ENCODE data around the gene PPP2R3A. TPM values are rescaled to one million over a fixed set of nuclear protein-coding genes. Genes with fewer than 3 reads are reported as not detected.

PPP2R3A gene
- polyA plus RNA-seq, 3 donors = 19.7 to 24.6 (median 21.3) TPM

DNA sequence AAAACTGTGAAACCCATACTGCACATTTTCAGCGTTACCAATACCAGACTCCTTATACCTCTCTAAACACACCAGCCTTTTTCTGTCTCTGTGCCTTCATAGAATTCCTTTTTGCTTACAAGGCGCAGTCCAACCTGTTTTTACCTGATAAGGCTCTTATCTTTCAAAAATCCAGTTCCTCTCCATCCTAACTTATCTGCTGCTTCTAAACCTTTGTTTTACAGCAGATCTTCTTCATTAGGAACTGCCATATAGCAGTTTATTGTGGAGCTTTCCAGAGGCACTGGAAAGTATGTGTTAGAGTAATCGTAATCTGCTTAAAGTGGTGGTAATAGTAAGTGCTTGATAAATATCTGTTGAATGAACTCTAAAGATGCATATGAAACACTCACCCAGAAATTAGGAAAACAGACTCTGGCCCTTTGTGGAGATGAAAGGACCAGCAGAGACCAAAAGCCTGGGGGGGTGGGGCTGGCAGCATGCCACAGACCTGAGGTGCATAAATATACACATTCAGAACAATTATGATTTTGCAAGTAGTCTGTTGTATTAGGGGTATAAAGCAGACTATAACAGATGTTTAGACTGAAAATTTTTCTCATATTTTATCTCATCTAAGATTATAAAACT lies 29.3 kb downstream of the PPP2R3A start:
- no peak for DNase-seq (ENCODE audit: extremely low read depth in 1 of 11, low read depth in 9 of 11, low spot score in 4 of 11)

- no peak for DNase-seq (ENCODE audit: extremely low read depth in 1 of 11, low read depth in 9 of 11, low spot score in 4 of 11)
Measured at GRCh38 chr3:135995766-135996165, 30.2 kb downstream of the PPP2R3A start.

GRCh38 chr3:135997554-135998320 lies 32.2 kb downstream of the PPP2R3A start:
- no peak for DNase-seq (ENCODE audit: extremely low read depth in 1 of 11, low read depth in 9 of 11, low spot score in 4 of 11)

DNA sequence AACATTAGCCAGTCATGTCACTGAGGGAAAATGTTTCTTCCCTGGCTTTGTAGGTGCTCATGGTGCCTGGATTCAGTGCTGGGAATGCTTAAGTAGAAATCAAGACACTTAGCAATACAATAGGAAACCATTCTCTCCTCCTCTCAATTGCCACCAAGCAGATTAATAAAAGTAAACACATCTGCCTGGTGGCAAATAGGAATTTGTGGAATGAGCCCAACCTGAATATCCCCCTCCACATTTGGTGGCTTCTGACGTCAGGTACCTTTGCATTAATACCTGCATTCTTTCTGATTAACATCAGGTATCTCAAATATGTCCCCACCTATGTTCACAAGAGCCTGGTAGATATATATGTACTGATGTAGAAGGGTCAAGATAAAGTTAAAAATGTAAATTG lies 42.7 kb downstream of the PPP2R3A start:
- DNase-seq (ENCODE audit: extremely low read depth in 1 of 11, low read depth in 9 of 11, low spot score in 4 of 11) = no peak

- DNase-seq (ENCODE audit: extremely low read depth in 1 of 11, low read depth in 9 of 11, low spot score in 4 of 11) = no peak
Measured at GRCh38 chr3:136008732-136009470, 43.4 kb downstream of the PPP2R3A start.

DNA sequence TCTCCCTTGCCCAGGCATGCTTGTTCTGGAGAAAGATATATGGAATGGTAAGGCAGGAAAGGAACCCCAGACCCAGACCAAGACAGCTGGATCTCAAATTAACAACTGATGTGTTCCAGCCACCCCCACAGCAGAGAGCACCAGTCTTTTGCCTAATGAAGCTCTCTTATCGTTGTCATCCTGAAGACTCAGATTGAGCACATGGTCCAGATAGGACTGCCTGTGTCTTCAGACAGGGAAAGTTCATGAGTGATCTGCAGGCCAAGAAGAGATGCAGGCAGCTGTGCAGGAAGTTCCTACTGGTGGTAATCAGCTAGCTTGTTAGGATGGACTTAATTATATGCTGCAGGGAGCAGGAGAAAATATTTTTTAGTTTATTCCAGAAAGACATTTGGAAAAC lies 53.3 kb downstream of the PPP2R3A start:
- no peak for DNase-seq (ENCODE audit: extremely low read depth in 1 of 11, low read depth in 9 of 11, low spot score in 4 of 11)

DNA sequence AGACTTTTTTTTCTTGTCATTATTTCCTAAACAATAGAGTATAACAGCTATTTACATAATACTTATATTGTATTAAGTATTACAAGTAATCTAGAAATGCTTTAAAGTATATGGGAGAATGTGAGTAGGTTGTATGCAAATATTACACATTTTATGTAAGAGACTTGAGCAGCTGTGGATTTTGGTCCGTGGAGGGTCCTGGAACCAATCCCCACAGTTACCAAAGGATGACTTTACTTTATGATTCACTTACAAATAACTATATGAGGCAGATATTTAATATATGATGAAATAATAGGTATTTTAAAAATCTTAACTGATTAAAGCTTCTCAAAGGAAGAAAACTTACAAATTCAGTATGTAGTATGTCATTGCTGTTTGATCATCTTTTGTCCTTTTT lies 56.3 kb downstream of the PPP2R3A start:
- no peak for DNase-seq (ENCODE audit: extremely low read depth in 1 of 11, low read depth in 9 of 11, low spot score in 4 of 11)

GRCh38 chr3:136022529-136023263 lies 57.2 kb downstream of the PPP2R3A start:
- DNase-seq (ENCODE audit: extremely low read depth in 1 of 11, low read depth in 9 of 11, low spot score in 4 of 11) = no peak

DNA sequence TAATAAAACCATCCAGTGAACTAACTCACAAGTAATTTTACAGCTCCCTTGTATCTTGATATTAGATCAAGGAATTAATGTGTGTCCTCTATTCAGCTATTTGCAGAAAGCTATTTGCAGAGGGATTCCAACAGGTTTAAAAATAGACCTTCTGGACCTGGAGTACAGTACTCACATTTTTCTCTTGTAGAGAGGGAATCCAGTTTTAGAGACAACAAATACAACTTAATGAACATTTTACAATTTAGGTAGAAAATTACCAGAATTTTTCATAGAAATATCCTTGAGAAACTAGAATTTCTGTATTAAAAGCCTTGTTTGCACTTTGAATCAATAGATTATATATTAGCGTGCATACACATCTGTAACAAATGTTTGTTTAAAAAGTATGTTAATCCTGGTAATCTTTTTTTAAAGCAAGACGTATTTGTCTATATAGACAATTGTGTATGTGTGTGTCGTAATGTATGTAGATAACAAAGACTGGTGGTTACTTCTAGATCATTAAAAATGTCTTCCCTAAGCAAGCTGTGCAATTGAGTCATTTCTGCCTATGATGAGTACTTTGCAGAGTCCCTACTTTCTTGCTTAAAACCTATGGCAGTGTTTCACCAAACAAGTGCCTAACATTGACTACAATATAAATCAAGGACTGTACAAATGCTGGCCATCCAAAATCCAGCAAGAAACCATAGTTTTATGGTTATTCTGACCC lies 57.9 kb downstream of the PPP2R3A start:
- DNase-seq (ENCODE audit: extremely low read depth in 1 of 11, low read depth in 9 of 11, low spot score in 4 of 11) = no peak

GRCh38 chr3:136036306-136036705 lies 70.8 kb downstream of the PPP2R3A start:
- no peak for DNase-seq (ENCODE audit: extremely low read depth in 1 of 11, low read depth in 9 of 11, low spot score in 4 of 11)

DNA sequence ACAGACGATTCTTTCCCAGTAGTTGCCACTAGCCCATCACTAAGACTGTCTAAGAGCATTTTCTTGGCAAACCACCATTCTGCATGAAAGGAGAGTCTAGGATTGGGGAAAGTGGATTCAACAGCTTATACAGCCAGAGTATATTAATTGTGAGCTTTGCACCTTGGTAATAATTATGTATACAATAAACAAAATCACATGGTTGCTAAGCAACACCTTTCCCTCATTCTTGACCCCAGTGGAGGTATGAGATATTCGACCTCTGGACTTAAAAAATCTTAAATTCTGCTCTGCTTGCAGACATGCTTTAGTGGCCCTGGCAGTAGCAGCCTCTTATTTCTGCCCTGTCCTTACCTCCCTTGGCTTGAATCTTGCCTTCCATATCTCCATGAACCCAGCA lies 73.1 kb downstream of the PPP2R3A start:
- no peak for DNase-seq (ENCODE audit: extremely low read depth in 1 of 11, low read depth in 9 of 11, low spot score in 4 of 11)

DNA sequence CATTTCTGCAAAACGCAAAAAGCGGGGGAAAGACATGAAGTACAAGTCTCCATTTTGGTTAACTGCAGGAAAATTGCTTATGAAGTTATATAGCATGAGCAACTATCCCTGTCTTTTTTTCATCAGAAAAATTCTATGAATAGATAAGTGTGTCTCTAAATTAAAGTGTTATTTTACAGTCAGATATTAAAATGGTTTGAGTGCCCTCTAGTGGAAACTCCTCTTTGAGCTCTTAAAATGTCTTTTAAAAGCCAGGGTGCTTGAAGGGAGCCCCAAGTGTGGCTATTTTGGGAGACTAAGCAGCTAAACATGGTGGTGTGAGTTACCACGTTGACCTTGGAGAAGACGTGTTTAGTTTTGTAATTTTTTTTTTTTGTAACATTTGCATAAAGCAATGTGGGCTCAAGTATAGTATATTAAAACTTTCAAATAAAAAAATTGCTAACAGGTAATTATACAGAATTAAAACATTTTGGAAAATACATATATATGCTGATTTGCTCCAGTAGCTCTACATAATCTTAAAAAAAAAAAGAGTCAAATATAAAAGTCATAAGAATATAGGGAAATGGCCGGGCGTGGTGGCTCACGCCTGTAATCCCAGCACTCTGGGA lies 77.2 kb downstream of the PPP2R3A start:
- DNase-seq (ENCODE audit: extremely low read depth in 1 of 11, low read depth in 9 of 11, low spot score in 4 of 11) = peak; percentile 7 to 56 (median 24)

DNA sequence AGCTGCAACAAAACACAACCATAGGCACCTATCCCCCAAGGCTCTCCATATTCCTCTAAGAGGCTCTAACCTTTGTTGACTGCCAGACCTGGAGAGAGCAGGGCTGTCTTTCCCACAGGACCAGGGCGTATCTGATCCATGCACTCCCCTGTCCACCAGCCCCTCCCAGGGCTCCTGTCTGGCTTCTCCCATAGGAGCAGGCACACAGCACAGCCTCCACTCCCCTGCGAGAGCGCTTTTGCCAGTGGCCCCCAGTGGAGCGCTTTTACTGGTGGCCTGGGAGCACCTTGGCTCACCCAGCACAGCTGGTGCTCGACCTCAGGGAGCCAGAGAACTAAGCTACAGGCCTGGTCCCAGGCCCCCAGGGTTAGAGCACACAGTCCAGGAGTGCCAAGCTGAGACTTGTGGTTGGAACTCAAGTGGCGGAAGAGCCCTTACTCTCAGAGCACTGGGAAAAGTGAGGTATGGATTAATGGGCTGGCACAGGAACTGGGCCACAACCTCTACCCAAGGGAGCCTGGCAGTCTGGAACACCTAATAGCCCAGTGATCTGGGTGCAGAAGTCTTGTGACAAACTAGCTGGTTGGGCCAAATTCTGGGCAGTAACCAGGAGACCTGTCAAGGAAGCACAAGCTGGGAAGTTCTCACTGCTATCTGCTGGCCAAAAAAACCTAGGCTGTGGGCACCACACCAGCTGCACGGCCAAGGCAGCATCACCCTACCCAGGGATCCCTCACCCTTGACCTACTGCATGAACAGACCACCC lies 79.6 kb downstream of the PPP2R3A start:
- no peak for DNase-seq (ENCODE audit: extremely low read depth in 1 of 11, low read depth in 9 of 11, low spot score in 4 of 11)

- DNase-seq (ENCODE audit: extremely low read depth in 1 of 11, low read depth in 9 of 11, low spot score in 4 of 11) = no peak
Measured at GRCh38 chr3:136048068-136048467, 82.5 kb downstream of the PPP2R3A start.

GRCh38 chr3:136050250-136050649 lies 84.7 kb downstream of the PPP2R3A start:
- no peak for DNase-seq (ENCODE audit: extremely low read depth in 1 of 11, low read depth in 9 of 11, low spot score in 4 of 11)

DNA sequence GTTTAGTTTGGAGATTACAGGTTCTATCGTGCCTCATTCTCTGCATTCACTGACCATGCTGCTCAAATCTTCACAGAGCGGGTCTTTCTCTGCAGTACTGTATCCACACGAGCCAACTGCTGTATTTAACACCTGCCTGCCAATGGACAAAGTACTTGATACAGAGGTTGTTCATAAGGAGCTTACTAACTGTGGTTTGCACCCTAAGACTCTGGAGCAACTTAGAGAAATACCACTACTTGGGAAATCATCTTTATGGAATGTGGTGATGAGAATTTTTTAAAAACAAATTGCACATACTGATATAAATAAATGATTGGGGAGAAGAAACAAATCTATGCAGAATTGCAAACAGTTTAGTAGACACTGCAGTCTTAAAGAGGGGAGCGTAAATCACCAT lies 90.0 kb downstream of the PPP2R3A start:
- DNase-seq (ENCODE audit: extremely low read depth in 1 of 11, low read depth in 9 of 11, low spot score in 4 of 11) = no peak

DNA sequence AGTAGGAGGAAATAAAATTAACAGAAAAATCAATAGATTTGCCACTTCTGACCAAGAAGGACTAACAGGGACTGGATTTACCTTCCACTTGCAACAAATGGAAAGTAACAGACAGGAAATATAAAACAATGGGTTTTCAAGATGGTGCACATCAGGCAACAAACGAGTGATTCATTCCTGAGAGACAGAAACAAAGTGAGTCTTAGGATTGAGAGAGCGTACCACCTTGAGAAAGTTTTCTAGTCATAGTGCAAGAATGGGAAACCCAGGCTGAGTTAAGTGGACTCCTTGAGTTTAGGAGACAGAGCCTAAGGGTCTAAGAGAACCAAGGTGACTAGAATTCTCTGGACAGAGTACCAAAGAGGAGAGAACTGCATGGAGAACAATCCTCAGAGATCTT lies 101.7 kb downstream of the PPP2R3A start:
- no peak for DNase-seq (ENCODE audit: extremely low read depth in 1 of 11, low read depth in 9 of 11, low spot score in 4 of 11)

DNA sequence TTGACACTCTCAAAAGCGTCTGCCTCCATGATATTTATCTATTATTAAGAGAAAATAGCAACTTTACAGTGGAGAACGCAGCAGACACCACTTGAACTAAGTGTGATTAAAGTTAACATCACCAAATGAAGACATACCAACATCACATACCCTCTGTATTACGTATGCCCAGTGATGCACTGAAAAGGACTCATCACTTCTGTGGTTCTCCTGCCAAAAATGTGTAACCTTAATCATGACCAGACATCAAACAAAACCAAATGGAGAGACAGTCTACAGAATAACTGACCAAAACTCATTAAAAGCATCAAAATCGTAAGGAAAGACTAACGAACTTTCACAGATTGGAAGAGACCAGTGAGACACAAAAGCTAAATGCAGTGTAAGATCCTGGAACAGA lies 103.2 kb downstream of the PPP2R3A start:
- DNase-seq (ENCODE audit: extremely low read depth in 1 of 11, low read depth in 9 of 11, low spot score in 4 of 11) = no peak

Measured in renal cortex interstitium (tissue), 11 donors.